Smooth muscle cell of trachea (primary cell): ENCODE measurements around the gene VKORC1. TPM values are rescaled to one million over a fixed set of nuclear protein-coding genes. Genes with fewer than 3 reads are reported as not detected.

ENCODE experiments used
- total RNA-seq: library from RNA; depleted of rRNA; stranded (reverse); fragments of >200 nt; gene quantifications from 2 replicates; pipeline ENCODE4 v1.2.1, GENCODE V29; 2014

Gene VKORC1
- 128 and 152 TPM in 2 replicates for total RNA-seq

GRCh38 chr16:31094424-31095120 lies at the start of gene VKORC1:
Gene VKORC1 (minus strand): TSS chr16:31094797. CDS start chr16:31094729, 68 bp downstream.

DNA sequence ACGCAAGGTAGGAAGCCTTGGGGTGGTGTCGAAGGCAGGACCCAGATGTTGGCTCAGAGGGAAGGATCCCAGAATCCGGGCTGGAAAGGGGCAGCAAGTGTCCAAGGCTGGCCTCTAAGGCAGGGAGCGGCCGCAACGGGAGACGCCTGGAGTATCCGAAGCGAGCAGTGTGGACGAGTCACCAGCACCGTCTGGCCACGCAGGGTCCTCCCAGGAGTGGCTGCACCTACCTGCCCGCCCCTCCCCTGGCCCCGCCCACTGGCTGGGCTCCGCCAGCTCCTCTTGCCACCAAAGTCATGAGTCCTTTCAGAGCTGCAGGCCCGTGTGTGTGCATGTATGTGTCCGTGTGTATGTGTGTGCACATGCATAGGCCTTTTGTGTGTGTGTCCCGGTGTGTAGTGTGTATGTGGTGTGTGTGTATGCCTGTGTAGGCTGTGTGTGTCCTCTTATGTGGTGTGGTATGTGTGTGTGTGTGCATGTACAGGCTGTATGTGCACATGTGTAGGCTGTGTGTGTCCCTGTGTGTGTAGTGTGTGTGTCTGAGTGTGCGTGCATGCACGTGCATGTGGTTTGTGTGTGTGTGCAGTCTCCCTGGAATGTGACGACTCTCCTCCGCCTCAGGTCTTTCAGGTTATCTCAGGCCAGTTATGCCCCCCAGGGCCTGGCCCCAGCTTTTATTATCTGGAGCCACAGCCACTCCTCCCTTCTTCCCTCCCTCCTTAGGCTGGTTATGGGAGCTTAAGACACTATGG lies 41.1 kb upstream of the VKORC1 start, which contains the start of gene PRSS8:
TSS of gene PRSS8 (minus strand) at position 193 of the 752 bp plus-strand sequence. CDS start 229 bp downstream, outside the sequence.

GRCh38 chr16:31117384-31118222 lies 23.0 kb upstream of the VKORC1 start, which contains the start of gene KAT8:
Gene KAT8 (plus strand): TSS chr16:31117664. CDS start chr16:31117682, 18 bp downstream.

GRCh38 chr16:31108035-31108793 lies 13.6 kb upstream of the VKORC1 start, which contains the start of gene BCKDK:
Gene BCKDK (plus strand): TSS chr16:31108386. CDS start chr16:31109224, 838 bp downstream.

GRCh38 chr16:31088459-31089183 lies 6.0 kb downstream of the VKORC1 start, which contains the start of gene PRSS53:
Gene PRSS53 (minus strand): TSS chr16:31088943. CDS start chr16:31088809, 134 bp downstream.

GRCh38 chr16:31073970-31074813 lies 20.4 kb downstream of the VKORC1 start, which contains the start of the genes ZNF646 and ZNF668:
Gene ZNF646 (plus strand): TSS chr16:31074422. CDS start chr16:31076325, 1,903 bp downstream.
Gene ZNF668 (minus strand): TSS chr16:31074240. CDS start chr16:31064459, 9,781 bp downstream.

Other genes starting within 250 kb of the VKORC1 start
- 40.5 and 50.5 TPM in 2 replicates for gene BCL7C, start 200.7 kb downstream of the VKORC1 start, total RNA-seq
- gene CTF1, start 198.2 kb downstream of the VKORC1 start, total RNA-seq, result 3.3 and 6.1 TPM in 2 replicates
- 21.1 and 28.4 TPM in 2 replicates for gene FBXL19, start 171.2 kb downstream of the VKORC1 start, total RNA-seq
- 59.5 and 97.1 TPM in 2 replicates for gene ORAI3, start 145.7 kb downstream of the VKORC1 start, total RNA-seq
- 3.8 and 7.1 TPM in 2 replicates for gene SETD1A, start 137.0 kb downstream of the VKORC1 start, total RNA-seq
- 49.7 and 76.7 TPM in 2 replicates for gene HSD3B7, start 109.6 kb downstream of the VKORC1 start, total RNA-seq
- gene STX1B, start 84.2 kb downstream of the VKORC1 start, total RNA-seq, result 2.6 and 3.6 TPM in 2 replicates
- gene STX4, start 61.2 kb downstream of the VKORC1 start, total RNA-seq, result 27.5 and 32.3 TPM in 2 replicates
- 11.1 and 12.7 TPM in 2 replicates for gene ZNF668, start 20.6 kb downstream of the VKORC1 start, total RNA-seq
- 13.5 and 22.7 TPM in 2 replicates for gene ZNF646, start 20.4 kb downstream of the VKORC1 start, total RNA-seq
- 2.5 and 2.8 TPM in 2 replicates for gene PRSS53, start 5.9 kb downstream of the VKORC1 start, total RNA-seq
- 26.5 and 39.5 TPM in 2 replicates for gene BCKDK, start 13.6 kb upstream of the VKORC1 start, total RNA-seq
- gene KAT8, start 22.9 kb upstream of the VKORC1 start, total RNA-seq, result 37.2 and 39.0 TPM in 2 replicates
- gene PRSS8, start 40.9 kb upstream of the VKORC1 start, total RNA-seq, result not detected in 2 replicates
- 0.17 and 0.29 TPM in 2 replicates for gene PRSS36, start 55.3 kb upstream of the VKORC1 start, total RNA-seq
- 43.7 and 107 TPM in 2 replicates for gene FUS, start 85.3 kb upstream of the VKORC1 start, total RNA-seq
- 120 and 136 TPM in 2 replicates for gene PYCARD, start 108.0 kb upstream of the VKORC1 start, total RNA-seq
- gene TRIM72, start 119.3 kb upstream of the VKORC1 start, total RNA-seq, result not detected in 2 replicates
- gene PYDC1, start 122.3 kb upstream of the VKORC1 start, total RNA-seq, result not detected in 2 replicates
- gene ITGAM, start 165.2 kb upstream of the VKORC1 start, total RNA-seq, result not detected in 2 replicates